Measurements from ENCODE around the gene CCDC110.

DNA sequence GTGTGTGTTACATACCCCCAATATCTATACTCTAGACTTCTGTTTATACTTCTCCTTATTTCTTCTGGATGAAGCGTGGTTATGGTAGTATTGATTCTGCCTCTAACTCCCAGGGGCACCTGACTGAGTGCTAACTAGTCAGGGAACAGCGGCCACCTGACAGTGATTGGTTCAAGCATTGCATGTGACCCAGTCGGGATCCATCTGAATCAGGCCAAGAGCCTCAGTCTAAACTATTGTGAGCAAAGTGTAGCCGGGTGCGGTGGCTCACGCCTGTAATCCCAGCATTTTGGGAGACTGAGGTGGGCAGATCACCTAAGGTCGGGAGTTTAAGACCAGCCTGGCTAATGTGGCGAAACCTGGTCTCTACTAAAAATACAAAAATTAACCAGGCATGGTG, 10.0 kb downstream of the CCDC110 start:
- TF ChIP-seq ZNF565 (CRISPR knock-in tag; conservative IDR thresholded peaks at IDR 0.05; ENCODE audit: low read depth) (no peak), ZNF8 (CRISPR knock-in tag; IDR thresholded peaks at IDR 0.05) (no peak)
